BJ (cell line): Measurements from ENCODE around the gene ABCC3. TPM values are rescaled to one million over a fixed set of nuclear protein-coding genes. Genes with fewer than 3 reads are reported as not detected.

Experiments
- CTCF ChIA-PET: fragments of 350-600 bp; formaldehyde crosslinking; extraction: SDS; loops from one replicate; lab custom pipeline; 2021; ENCODE audit warnings: antibody characterized with exemption, inconsistent platforms; lab: Yijun Ruan, JAX
- POLR2A ChIA-PET: fragments of 300-600 bp; sonication (Branson Sonifier 250); formaldehyde crosslinking; extraction: SDS; loops from one replicate; lab custom pipeline; 2021; ENCODE audit warnings: antibody characterized with exemption; lab: Charles Lee
- DNase-seq: peaks from one replicate; pipeline ENCODE4 v3.0.0-alpha.2; 2011; ENCODE audit warnings: low read depth
- H3K27me3 ChIP-seq: 2 replicates; pipeline ENCODE4 v1.6.0; 2011; ENCODE audit warnings: low read length; ENCODE audit not compliant: control insufficient read depth, insufficient read depth
- H3K36me3 ChIP-seq: 2 replicates; pipeline ENCODE4 v1.5.1; 2011; ENCODE audit warnings: low read length; ENCODE audit not compliant: control insufficient read depth, insufficient read depth
- H3K4me3 ChIP-seq: 2 replicates; pipeline ENCODE4 v1.5.1; 2011; ENCODE audit warnings: low read depth, mild to moderate bottlenecking, control low read depth, low read length
- CTCF ChIP-seq: IDR thresholded peaks from 2 replicates; pipeline ENCODE4 v1.5.1; 2011; ENCODE audit warnings: low read depth, mild to moderate bottlenecking, control low read depth, inconsistent platforms, low read length, moderate library complexity; ENCODE audit not compliant: insufficient read depth
- polyA plus RNA-seq: library from polyadenylated mRNA; depleted of rRNA; stranded (reverse); fragments of >200 nt; gene quantifications from 2 replicates; pipeline ENCODE4 v1.2.3, GENCODE V29; 2011

ABCC3 gene
- polyA plus RNA-seq, 1 experiment = 56.4 TPM

- ChIA-PET CTCF (interaction anchor here (1.2 to 1.3 kb wide), 2 partner anchors 10 to 13 kb away, joined by 4 to 6 read pairs; no protein-coding TSS in a partner anchor), POLR2A (no interaction called here)
- no peak for DNase-seq
These were observed 14.6 kb downstream of the ABCC3 start for GRCh38 chr17:50649042-50649908.

GRCh38 chr17:50651661-50652060 lies 17.0 kb downstream of the ABCC3 start:
- TF ChIP-seq CTCF = no peak
- no peak overlapping the region for H3K4me3 ChIP-seq
- peaks cover 4% of the 10 kb centered on the region for H3K36me3 ChIP-seq
- DNase-seq = no peak
- POLR2A ChIA-PET = no interaction called here
- CTCF ChIA-PET = interaction anchor here (0.9 to 1.4 kb wide), 4 partner anchors 10 to 43 kb away, joined by 3 to 6 read pairs (median 4); no protein-coding TSS in a partner anchor
- H3K27me3 ChIP-seq = no peaks in the 10 kb centered on the region

More at GRCh38 chr17:50649042-50649908, 14.6 kb downstream of the ABCC3 start:
- Histone ChIP-seq H3K4me3 (no peak overlapping the region), H3K27me3 (no peaks in the 10 kb centered on the region), H3K36me3 (no peaks in the 10 kb centered on the region)
- no peak for TF ChIP-seq CTCF

GRCh38 chr17:50653738-50654137 lies 19.1 kb downstream of the ABCC3 start:
- no peak for TF ChIP-seq CTCF
- Histone ChIP-seq H3K27me3 (no peaks in the 10 kb centered on the region), H3K36me3 (peaks cover 11% of the 10 kb centered on the region), H3K4me3 (no peak overlapping the region)
- no peak for DNase-seq
- CTCF ChIA-PET = interaction anchor here (1.2 kb wide), 1 partner anchor 21 kb away, joined by 4 read pairs; no protein-coding TSS in a partner anchor
- POLR2A ChIA-PET = no interaction called here

GRCh38 chr17:50656509-50656908 lies 21.8 kb downstream of the ABCC3 start:
- H3K27me3 ChIP-seq = no peaks in the 10 kb centered on the region
- TF ChIP-seq CTCF = no peak
- no peak overlapping the region for H3K4me3 ChIP-seq
- CTCF ChIA-PET = no interaction called here
- H3K36me3 ChIP-seq = peaks cover 13% of the 10 kb centered on the region
- POLR2A ChIA-PET = no interaction called here
- no peak for DNase-seq

- no peak for DNase-seq
- no peaks in the 10 kb centered on the region for H3K27me3 ChIP-seq
- peaks cover 13% of the 10 kb centered on the region for H3K36me3 ChIP-seq
- ChIA-PET POLR2A (no interaction called here), CTCF (no interaction called here)
- no peak overlapping the region for H3K4me3 ChIP-seq
- TF ChIP-seq CTCF = no peak
These were observed 22.4 kb downstream of the ABCC3 start for GRCh38 chr17:50657054-50657453.
